Mucosa of gallbladder (tissue), 1 donor: ENCODE results near the gene PAQR3. TPM values are rescaled to one million over a fixed set of nuclear protein-coding genes. Genes with fewer than 3 reads are reported as not detected.

Experiments
- total RNA-seq: library from RNA; stranded (reverse); gene quantifications from one replicate; pipeline ENCODE4 v1.2.1, GENCODE V29; 2021
- donor health status: DM: no; HTN: no; CAD: no.

The PAQR3 gene
- total RNA-seq, 1 donor from 2014 or later, result 18.9 TPM

Other genes starting within 250 kb of the PAQR3 start
- gene BMP2K, start 163.1 kb downstream of the PAQR3 start, total RNA-seq, result 42.0 TPM